ENCODE results near the gene FREM1. TPM values are rescaled to one million over a fixed set of nuclear protein-coding genes. Genes with fewer than 3 reads are reported as not detected.

FREM1 gene
- total and polyA plus RNA-seq, 2 of the 4 experiments (the other 2 are of a cell fraction) = under 0.01 TPM; not detected in 1

DNA sequence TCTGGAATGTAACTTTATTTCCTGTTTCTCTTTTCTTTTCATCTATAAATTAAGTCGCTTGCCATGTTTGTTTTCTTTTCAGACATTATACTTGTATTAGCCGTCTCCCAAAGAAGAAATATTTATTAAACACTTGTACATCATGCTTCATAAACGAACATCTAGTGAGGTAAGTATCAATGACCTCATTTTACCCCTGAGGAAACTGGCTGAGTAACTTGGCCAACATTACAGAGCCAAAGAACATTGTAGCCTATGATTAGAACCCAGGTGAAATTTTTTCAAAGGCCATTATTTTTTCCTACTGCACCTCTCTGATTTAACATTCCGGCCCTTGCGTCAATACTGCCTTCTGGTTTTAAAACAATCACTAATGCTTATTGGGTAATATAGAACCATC is 4.2 kb downstream of the FREM1 start:
- no peak overlapping the region for H3K23ac ChIP-seq (ENCODE audit: low read depth, low read length)
- dilution Hi-C loops (cut with HindIII; ENCODE audit: low sequenced_read_pairs, unreplicated experiment) (no loop called here), in situ Hi-C loops (cut with MboI; ENCODE audit: low sequenced_read_pairs) (no loop called here), intact Hi-C loops (cut with micrococcal nuclease) (no loop called here)
- no peak overlapping the region for H4K8ac ChIP-seq (ENCODE audit: low read depth in 2 of 2, low read length in 2 of 2)
- ChIA-PET CTCF (no interaction called here), POLR2A (ENCODE audit: unreplicated experiment) (no interaction called here)
- H3K4me3 ChIP-seq (ENCODE audit: insufficient read depth, low read depth, low read length) = no peak overlapping the region
- no peak for ATAC-seq (ENCODE audit: low read depth)
- H3K27ac ChIP-seq (ENCODE audit: insufficient read depth, low read length) = no peak overlapping the region
- H2BK120ac ChIP-seq (ENCODE audit: low read depth, low read length) = no peak overlapping the region
- H3K36me3 ChIP-seq (ENCODE audit: control insufficient read depth, insufficient read depth, low read length) = no peaks in the 10 kb centered on the region
- no peak overlapping the region for H3K18ac ChIP-seq (ENCODE audit: low read depth, low read length)
- H3K27me3 ChIP-seq (ENCODE audit: control insufficient read depth, insufficient read depth, low read length) = peaks cover 6% of the 10 kb centered on the region; the same call in 1 of the 2 replicates
- WGBS, 2 experiments (ENCODE audit: extremely low coverage in 2 of 2, insufficient read length in 1 of 2) = no CpG with 5 or more reads among the region's 5 CpGs
- H3K9me3 ChIP-seq (ENCODE audit: control insufficient read depth, insufficient read depth, low read length) = no peaks in the 10 kb centered on the region
- H4K20me1 ChIP-seq (ENCODE audit: insufficient read depth, low read length) = no peaks in the 10 kb centered on the region
- H2AK9ac ChIP-seq (replicated peaks; ENCODE audit: low read depth, low read length, poor library complexity) = no peak overlapping the region
- H3K79me1 ChIP-seq (ENCODE audit: low read depth in 1 of 2, low read length in 2 of 2) = no peaks in the 10 kb centered on the region
- H3K4me1 ChIP-seq (ENCODE audit: control insufficient read depth, insufficient read depth, low read length) = no peaks in the 10 kb centered on the region
- no peak overlapping the region for H4K5ac ChIP-seq (ENCODE audit: low read depth, low read length)
- H4K91ac ChIP-seq (ENCODE audit: insufficient read depth, low read depth, low read length) = no peak overlapping the region
- H3K56ac ChIP-seq (ENCODE audit: extremely low read depth, insufficient read depth, low read length) = no peak overlapping the region
- H3K9me1 ChIP-seq (ENCODE audit: insufficient read depth, low read length) = no peaks in the 10 kb centered on the region
- no peak overlapping the region for H2AK5ac ChIP-seq (ENCODE audit: low read depth, low read length)
- H3K4ac ChIP-seq (ENCODE audit: low read depth, low read length) = no peak overlapping the region
- H2AFZ ChIP-seq (replicated peaks; ENCODE audit: low read length, poor library complexity) = no peak overlapping the region
- no peak for DNase-seq
- no peak overlapping the region for H2BK20ac ChIP-seq (ENCODE audit: low read depth, low read length)
- no peak overlapping the region for H2BK15ac ChIP-seq (ENCODE audit: low read depth, low read length)
- no peak overlapping the region for H3K9ac ChIP-seq (ENCODE audit: low read depth, low read length)
- H2BK5ac ChIP-seq (ENCODE audit: low read depth, low read length, poor library complexity, severe bottlenecking) = no peak overlapping the region
- TF ChIP-seq RFX5 (IDR thresholded peaks at IDR 0.05; ENCODE audit: low read depth, low read length) (no peak), SMC3 (IDR thresholded peaks at IDR 0.05; ENCODE audit: low read depth, low read length) (no peak), NFE2L2 (IDR thresholded peaks at IDR 0.05; ENCODE audit: low read depth, low read length) (no peak), RCOR1 (IDR thresholded peaks at IDR 0.05; ENCODE audit: insufficient replicate concordance, low read length) (no peak), MAZ (IDR thresholded peaks at IDR 0.05; ENCODE audit: borderline replicate concordance, low read depth, low read length) (no peak), BHLHE40 (IDR thresholded peaks at IDR 0.05; ENCODE audit: low read depth, low read length) (no peak), CHD1 (IDR thresholded peaks at IDR 0.05; ENCODE audit: low read depth, low read length) (no peak), FOS (IDR thresholded peaks at IDR 0.05; ENCODE audit: low read depth, low read length) (no peak), RAD21 (IDR thresholded peaks at IDR 0.05; ENCODE audit: low read length) (no peak)
- TF ChIP-seq, protein P1, sequence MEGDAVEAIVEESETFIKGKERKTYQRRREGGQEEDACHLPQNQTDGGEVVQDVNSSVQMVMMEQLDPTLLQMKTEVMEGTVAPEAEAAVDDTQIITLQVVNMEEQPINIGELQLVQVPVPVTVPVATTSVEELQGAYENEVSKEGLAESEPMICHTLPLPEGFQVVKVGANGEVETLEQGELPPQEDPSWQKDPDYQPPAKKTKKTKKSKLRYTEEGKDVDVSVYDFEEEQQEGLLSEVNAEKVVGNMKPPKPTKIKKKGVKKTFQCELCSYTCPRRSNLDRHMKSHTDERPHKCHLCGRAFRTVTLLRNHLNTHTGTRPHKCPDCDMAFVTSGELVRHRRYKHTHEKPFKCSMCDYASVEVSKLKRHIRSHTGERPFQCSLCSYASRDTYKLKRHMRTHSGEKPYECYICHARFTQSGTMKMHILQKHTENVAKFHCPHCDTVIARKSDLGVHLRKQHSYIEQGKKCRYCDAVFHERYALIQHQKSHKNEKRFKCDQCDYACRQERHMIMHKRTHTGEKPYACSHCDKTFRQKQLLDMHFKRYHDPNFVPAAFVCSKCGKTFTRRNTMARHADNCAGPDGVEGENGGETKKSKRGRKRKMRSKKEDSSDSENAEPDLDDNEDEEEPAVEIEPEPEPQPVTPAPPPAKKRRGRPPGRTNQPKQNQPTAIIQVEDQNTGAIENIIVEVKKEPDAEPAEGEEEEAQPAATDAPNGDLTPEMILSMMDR (conservative IDR thresholded peaks at IDR 0.05; ENCODE audit: low read depth, low read length) = no peak
- no peak overlapping the region for H3K4me2 ChIP-seq (ENCODE audit: low read depth, low read length)
- no TSS peak for BruUV-seq (replicated peaks)
- no peak overlapping the region for H3K14ac ChIP-seq (replicated peaks; ENCODE audit: low read depth, low read length)

All from IMR-90 (cell line).